Heart left ventricle (tissue), 16 donors: ENCODE measurements around the gene CEP350. TPM values are rescaled to one million over a fixed set of nuclear protein-coding genes. Genes with fewer than 3 reads are reported as not detected.

ENCODE experiments used
- ATAC-seq, 4 donors: fragments of 200-7000 bp; cut with Tn5 transposase; one replicate each; pipeline ENCODE4 v1.9.1; 2020 to 2022; ENCODE audit warnings: moderate library complexity in 4 of 4, mild to moderate bottlenecking in 3 of 4, moderate number of reproducible peaks in 1 of 4
- DNase-seq, 5 donors: peaks; one replicate each; pipeline ENCODE4 v3.0.0-alpha.2; 2020
- H3K27ac ChIP-seq, 12 donors: fragments of 200-600 bp; sonication (generic) in 4 of 12; one replicate each; pipeline versions ENCODE4 v1.5.0 to v1.8.0; 2016 to 2022; ENCODE audit warnings: mild to moderate bottlenecking in 2 of 12
- H3K27me3 ChIP-seq, 9 donors: fragments of 200-600 bp; sonication (generic) in 2 of 9; one replicate each; pipeline versions ENCODE4 v1.5.1 to v1.8.0; 2016 to 2022; ENCODE audit warnings: mild to moderate bottlenecking in 3 of 9
- H3K36me3 ChIP-seq, 9 donors: fragments of 200-600 bp; sonication (generic) in 2 of 9; one replicate each; pipeline versions ENCODE4 v1.5.0 to v1.8.0; 2018 to 2022; ENCODE audit warnings: mild to moderate bottlenecking in 2 of 9
- H3K4me1 ChIP-seq, 12 donors: fragments of 200-600 bp; sonication (generic) in 4 of 12; one replicate each; pipeline versions ENCODE4 v1.5.0 to v1.8.0; 2016 to 2022; ENCODE audit warnings: mild to moderate bottlenecking in 3 of 12
- H3K4me3 ChIP-seq, 12 donors: fragments of 200-600 bp; sonication (generic) in 4 of 12; one replicate each; pipeline versions ENCODE4 v1.5.0 to v1.8.0; 2017 to 2022; ENCODE audit warnings: mild to moderate bottlenecking in 9 of 12, moderate library complexity in 4 of 12
- H3K9me3 ChIP-seq, 12 donors: fragments of 200-600 bp; sonication (generic) in 4 of 12; one replicate each; pipeline versions ENCODE4 v1.5.0 to v1.8.0; 2016 to 2022; ENCODE audit warnings: mild to moderate bottlenecking in 1 of 12
- POLR2A ChIP-seq, 2 donors: fragments of 450-650 bp; IDR thresholded peaks; one replicate each; pipeline ENCODE4 v1.6.1; 2017; ENCODE audit warnings: antibody characterized with exemption in 2 of 2, mild to moderate bottlenecking in 2 of 2, moderate library complexity in 2 of 2
- WGBS, 4 donors: extraction: QIAGEN DNeasy Blood & Tissue Kit in 2 of 4; methylation state at CpG; one replicate each; pipeline versions ENCODE4 v1.1.5 to v1.1.7; 2013 to 2018; 5-methylcytosine and 5-hydroxymethylcytosine counted together
- intact Hi-C, 10 donors: fragments of 100-400 bp; cut with DNase I; formaldehyde crosslinking; loops; one replicate each; pipeline versions ENCODE4 v1.11.1 to v1.14.2; 2022
- polyA plus RNA-seq, 2 donors: library from polyadenylated mRNA; stranded (reverse); fragments of 200-250 nt; gene quantifications; one replicate each; pipeline ENCODE4 v1.2.3, GENCODE V29; 2013
- total RNA-seq, 9 donors: library from RNA; depleted of rRNA in 2 of 9; stranded (reverse); fragments of >200 nt in 2 of 9; fragmentation: NEBNext Ultra II Directional in 3 of 9; extraction: Animal tissue kit (Norgen Biotek cat#: 25700) in 3 of 9; gene quantifications; one replicate each; pipeline versions ENCODE4 v1.1.0 to v1.2.4, GENCODE V29; 2016 to 2023
- TF ChIP-seq, protein P1 (sequence below), 12 donors: fragments of 200-600 bp; sonication (generic) in 4 of 12; IDR thresholded peaks; one replicate each; pipeline versions ENCODE4 v1.5.0 to v1.8.0; 2018 to 2022; ENCODE audit warnings: antibody characterized with exemption in 12 of 12, mild to moderate bottlenecking in 5 of 12
- donor health status: ischemic (EF 13 %, LVEDD 7.1; RV severe dilation, severe dysfunction).
- donor health status: healthy with polysubstance abuse.
- donor health status: DM: no; HTN: yes; CAD: no.
- donor health status: DM: no; HTN: no; CAD: no.
- donor health status: ischemic (EF 25% LVEDD 6.9; RV normal size, moderate dysfunction).
- donor health status: ischemic (EF 25% LVEDD 5.7; RV mildly dilated, moderate dysfunction).
- donor health status: healthy.
- donor health status: DM: yes; HTN: yes; CAD: no.
- donor health status: ischemic (EF 35%, LVEDD 5.7; RV mildly dilated, moderate dysfunction).
- donor health status: nonischemic (EF 11% LVEDD 7.7; RV severe dilation, severe dysfunction).
- donor health status: DM: yes; HTN: yes; CAD: no.
- donor health status: PGD.
- donor health status: ischemic (EF 29% LVEDD 5.4; RV normal size, mild dysfunction).
- donor health status: nonischemic (EF 23%, LVEDD 6.1; RV moderate dilation, normal function).

Gene CEP350
- total and polyA plus RNA-seq, 11 donors = 7.8 to 65.3 (median 40.4) TPM

DNA sequence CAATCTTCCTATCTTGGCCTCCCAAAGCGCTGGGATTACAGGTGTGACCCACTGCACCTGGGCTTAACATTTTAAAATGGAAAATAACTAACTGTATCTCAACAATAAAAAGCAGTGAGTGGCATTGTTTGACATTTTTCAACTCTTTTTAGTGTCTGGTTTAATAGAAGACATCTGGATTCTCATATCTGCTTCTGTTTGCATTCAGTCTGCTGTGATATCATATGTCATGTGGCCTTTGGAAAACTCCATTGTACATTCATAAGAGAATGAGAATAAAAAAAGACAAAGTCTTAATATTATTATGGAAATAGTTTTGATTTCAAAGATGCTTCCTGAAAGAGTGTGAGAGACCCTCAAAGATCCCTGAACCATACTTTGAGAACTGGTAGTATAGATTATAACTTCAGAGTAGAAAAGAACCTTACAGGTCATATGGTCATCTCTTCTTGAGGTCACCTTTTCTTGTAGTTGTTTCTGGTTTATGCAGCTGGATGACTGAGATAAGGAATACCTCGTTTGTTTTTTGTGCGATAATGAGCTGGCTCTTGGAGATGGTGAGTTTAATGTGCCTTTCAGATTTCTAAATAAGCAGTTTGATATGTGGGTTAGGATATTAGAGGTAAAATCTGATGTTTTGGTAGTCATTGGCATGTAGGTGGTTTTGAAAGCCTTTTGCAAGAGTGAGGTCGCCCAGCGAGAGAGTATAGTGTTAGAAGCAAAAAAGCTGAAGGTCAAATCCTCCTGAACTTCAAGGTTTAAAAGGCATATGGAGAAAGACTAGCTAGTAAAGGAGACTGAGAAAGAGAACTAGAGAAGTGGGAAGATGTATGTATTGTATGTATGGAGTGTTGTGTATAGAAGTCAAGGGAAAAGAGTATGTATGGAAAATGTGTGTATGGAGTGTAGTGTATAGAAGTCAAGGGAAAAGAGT, 17.2 kb downstream of the CEP350 start:
- Histone ChIP-seq H3K27me3 (no peaks in the 10 kb centered on the region), H3K36me3 (no peaks in the 10 kb centered on the region), H3K4me3 (no peak overlapping the region), H3K9me3 (peaks cover 0 to 8% (median 0%) of the 10 kb centered on the region in 12 donors), H3K27ac (no peak overlapping the region), H3K4me1 (peaks cover 4 to 77% (median 39%) of the 10 kb centered on the region in 12 donors)
- WGBS, 4 donors = 56 to 76% (median 70%) methylated on average over 5 of the region's 5 CpGs
- TF ChIP-seq, protein P1, sequence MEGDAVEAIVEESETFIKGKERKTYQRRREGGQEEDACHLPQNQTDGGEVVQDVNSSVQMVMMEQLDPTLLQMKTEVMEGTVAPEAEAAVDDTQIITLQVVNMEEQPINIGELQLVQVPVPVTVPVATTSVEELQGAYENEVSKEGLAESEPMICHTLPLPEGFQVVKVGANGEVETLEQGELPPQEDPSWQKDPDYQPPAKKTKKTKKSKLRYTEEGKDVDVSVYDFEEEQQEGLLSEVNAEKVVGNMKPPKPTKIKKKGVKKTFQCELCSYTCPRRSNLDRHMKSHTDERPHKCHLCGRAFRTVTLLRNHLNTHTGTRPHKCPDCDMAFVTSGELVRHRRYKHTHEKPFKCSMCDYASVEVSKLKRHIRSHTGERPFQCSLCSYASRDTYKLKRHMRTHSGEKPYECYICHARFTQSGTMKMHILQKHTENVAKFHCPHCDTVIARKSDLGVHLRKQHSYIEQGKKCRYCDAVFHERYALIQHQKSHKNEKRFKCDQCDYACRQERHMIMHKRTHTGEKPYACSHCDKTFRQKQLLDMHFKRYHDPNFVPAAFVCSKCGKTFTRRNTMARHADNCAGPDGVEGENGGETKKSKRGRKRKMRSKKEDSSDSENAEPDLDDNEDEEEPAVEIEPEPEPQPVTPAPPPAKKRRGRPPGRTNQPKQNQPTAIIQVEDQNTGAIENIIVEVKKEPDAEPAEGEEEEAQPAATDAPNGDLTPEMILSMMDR (IDR thresholded peaks at IDR 0.05) = no peak
- no peak for TF ChIP-seq POLR2A (IDR thresholded peaks at IDR 0.05)
- DNase-seq = no peak
- intact Hi-C loops = no loop called here
- no peak for ATAC-seq

DNA sequence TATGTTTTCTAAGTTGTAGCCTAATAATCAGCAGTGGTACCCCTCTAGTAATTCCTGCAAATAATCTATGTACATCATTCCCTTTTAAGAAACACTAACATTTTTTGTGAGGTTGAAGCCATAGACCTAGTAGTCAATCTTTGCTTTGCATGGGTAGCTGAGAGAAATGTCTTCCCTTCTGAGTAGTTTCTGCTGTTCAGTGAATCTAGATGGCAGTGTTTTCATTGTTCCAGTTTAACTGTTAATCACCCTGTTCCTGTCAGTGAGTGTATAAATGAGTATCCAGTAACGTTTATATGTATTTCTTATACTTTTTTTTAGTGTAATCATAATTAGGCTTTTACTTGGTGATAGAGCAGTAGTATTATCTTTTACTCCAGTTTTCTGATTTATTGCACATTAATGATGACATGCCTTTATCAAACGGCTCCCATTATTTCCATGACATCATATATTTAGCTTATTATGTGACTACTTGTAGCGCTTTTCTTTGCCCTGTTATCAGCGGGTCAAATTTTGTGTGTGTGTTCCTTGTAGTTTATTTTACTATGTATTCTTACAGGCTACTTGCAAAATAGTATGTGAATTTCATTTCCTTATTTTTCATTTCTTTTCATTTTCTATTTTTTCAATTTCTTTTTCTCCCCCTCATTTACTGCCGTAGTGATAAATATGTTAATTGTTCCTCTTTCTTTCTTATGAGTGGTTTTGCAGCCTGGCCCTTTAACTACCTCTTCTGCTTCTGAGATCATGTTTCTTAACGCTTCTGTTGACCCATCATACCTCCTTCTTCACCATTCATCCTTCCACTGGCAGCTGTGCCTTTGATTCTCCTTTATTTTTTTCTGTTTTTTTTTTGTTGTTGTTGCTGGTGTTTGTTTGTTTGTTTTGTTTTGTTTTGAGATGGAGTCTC, 18.8 kb downstream of the CEP350 start:
- Histone ChIP-seq H3K4me3 (no peak overlapping the region), H3K27ac (no peak overlapping the region), H3K36me3 (no peaks in the 10 kb centered on the region), H3K4me1 (peaks cover 4 to 78% (median 51%) of the 10 kb centered on the region in 12 donors), H3K9me3 (no peaks in the 10 kb centered on the region), H3K27me3 (no peaks in the 10 kb centered on the region)
- no peak for ATAC-seq
- DNase-seq = no peak
- intact Hi-C loops = no loop called here
- TF ChIP-seq POLR2A (IDR thresholded peaks at IDR 0.05) = no peak
- TF ChIP-seq, protein P1 (IDR thresholded peaks at IDR 0.05) = no peak
- WGBS, 4 donors = 65 to 76% (median 72%) methylated on average over 6 of the region's 6 CpGs

DNA sequence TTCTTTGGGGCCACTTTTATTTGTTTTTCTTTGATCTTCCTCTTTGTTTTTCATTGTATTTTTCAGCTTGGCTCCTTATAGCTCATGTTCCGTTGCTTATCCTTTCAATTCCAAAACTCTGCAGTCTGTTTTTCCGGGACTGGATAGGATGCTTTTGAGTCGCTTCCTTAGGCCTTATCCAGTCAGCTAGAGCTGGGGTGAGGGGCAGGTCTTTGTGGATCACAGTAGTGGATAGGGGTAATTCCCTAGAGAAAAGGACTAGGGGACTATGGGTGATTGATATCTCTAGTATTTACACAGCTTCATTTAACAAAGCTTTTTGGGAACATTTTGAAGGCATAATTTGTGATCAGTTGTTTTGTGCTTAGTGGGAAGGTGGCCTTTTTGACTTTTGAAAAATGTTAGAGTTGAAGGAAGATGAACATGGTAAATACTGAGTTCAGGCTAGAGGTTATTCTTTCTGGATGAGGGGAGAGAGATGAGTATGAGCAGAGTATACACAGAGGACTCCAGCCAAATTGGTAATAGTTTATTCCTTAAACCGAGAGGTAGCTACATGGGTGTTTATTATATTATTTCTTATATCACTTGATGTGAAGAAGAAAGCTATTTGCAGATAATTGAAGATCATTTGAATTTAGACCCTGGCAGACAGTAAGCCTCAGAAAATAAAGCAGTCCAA, 22.5 kb downstream of the CEP350 start:
- DNase-seq (no peak), ATAC-seq (peak in 2 of 4 donors; percentile 27 to 34)
- Histone ChIP-seq H3K9me3 (peaks cover 0 to 7% (median 0%) of the 10 kb centered on the region in 12 donors), H3K36me3 (no peaks in the 10 kb centered on the region), H3K4me1 (peaks cover 0 to 43% (median 19%) of the 10 kb centered on the region in 12 donors), H3K4me3 (no peak overlapping the region), H3K27ac (peak overlapping the region in 1 of 12 donors; percentile 41), H3K27me3 (no peaks in the 10 kb centered on the region)
- WGBS, 4 donors = 69 to 73% (median 71%) methylated on average over 4 of the region's 4 CpGs
- intact Hi-C loops = no loop called here
- no peak for TF ChIP-seq POLR2A (IDR thresholded peaks at IDR 0.05)
- TF ChIP-seq, protein P1 (IDR thresholded peaks at IDR 0.05) = no peak
